HFFc6 (cell line): Measurements from ENCODE around the gene PARD3. TPM values are rescaled to one million over a fixed set of nuclear protein-coding genes. Genes with fewer than 3 reads are reported as not detected.

Experiments
- DNase-seq: peaks from one replicate; pipeline ENCODE4 v3.0.0-alpha.2; 2018
- H3K27ac Mint-ChIP-seq: 2 replicates; pipeline ENCODE4 v1.8.0; 2020; ENCODE audit warnings: mild to moderate bottlenecking, mixed read lengths
- H3K27me3 Mint-ChIP-seq: 2 replicates; pipeline ENCODE4 v1.8.0; 2021; ENCODE audit warnings: mild to moderate bottlenecking, moderate library complexity, mixed read lengths; ENCODE audit not compliant: insufficient read depth
- H3K36me3 Mint-ChIP-seq: 2 replicates; pipeline ENCODE4 v1.8.0; 2021; ENCODE audit warnings: low read depth, mixed read lengths
- H3K4me1 Mint-ChIP-seq: 2 replicates; pipeline ENCODE4 v1.8.0; 2020; ENCODE audit warnings: low read depth, mixed read lengths
- H3K4me3 Mint-ChIP-seq: 2 replicates; pipeline ENCODE4 v1.8.0; 2020; ENCODE audit warnings: mild to moderate bottlenecking, moderate library complexity, mixed read lengths
- H3K9me3 Mint-ChIP-seq: 2 replicates; pipeline ENCODE4 v1.8.0; 2020; ENCODE audit warnings: mild to moderate bottlenecking, mixed read lengths
- total RNA-seq, 6 experiments: library from RNA; stranded (reverse); fragmentation: NEBNext Ultra II Directional; extraction: Animal tissue kit (Norgen Biotek cat#: 25700); gene quantifications; 2 replicates in 1 of 6; 3 replicates in 5 of 6; pipeline ENCODE4 v1.2.3, GENCODE V29; 2021
- TF ChIP-seq, protein P1 (sequence below): fragments of 200-600 bp; sonication (generic); IDR thresholded peaks from 2 replicates; pipeline ENCODE4 v1.5.0; 2021; ENCODE audit warnings: antibody characterized with exemption, mild to moderate bottlenecking

Gene PARD3
- total RNA-seq, 6 experiments from 2014 or later = 19.9 to 24.3 (median 23.1) TPM

- Mint-ChIP-seq H3K27ac (no peak overlapping the region), H3K36me3 (no peaks in the 10 kb centered on the region), H3K27me3 (peaks cover 3% of the 10 kb centered on the region), H3K9me3 (no peaks in the 10 kb centered on the region), H3K4me3 (peak overlapping the region; percentile 39; the same call in 1 of the 2 replicates), H3K4me1 (peaks cover 34% of the 10 kb centered on the region)
- DNase-seq = no peak
- TF ChIP-seq, protein P1, sequence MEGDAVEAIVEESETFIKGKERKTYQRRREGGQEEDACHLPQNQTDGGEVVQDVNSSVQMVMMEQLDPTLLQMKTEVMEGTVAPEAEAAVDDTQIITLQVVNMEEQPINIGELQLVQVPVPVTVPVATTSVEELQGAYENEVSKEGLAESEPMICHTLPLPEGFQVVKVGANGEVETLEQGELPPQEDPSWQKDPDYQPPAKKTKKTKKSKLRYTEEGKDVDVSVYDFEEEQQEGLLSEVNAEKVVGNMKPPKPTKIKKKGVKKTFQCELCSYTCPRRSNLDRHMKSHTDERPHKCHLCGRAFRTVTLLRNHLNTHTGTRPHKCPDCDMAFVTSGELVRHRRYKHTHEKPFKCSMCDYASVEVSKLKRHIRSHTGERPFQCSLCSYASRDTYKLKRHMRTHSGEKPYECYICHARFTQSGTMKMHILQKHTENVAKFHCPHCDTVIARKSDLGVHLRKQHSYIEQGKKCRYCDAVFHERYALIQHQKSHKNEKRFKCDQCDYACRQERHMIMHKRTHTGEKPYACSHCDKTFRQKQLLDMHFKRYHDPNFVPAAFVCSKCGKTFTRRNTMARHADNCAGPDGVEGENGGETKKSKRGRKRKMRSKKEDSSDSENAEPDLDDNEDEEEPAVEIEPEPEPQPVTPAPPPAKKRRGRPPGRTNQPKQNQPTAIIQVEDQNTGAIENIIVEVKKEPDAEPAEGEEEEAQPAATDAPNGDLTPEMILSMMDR = no peak
Observed at GRCh38 chr10:34121125-34121753, 693.9 kb downstream of the PARD3 start.

DNA sequence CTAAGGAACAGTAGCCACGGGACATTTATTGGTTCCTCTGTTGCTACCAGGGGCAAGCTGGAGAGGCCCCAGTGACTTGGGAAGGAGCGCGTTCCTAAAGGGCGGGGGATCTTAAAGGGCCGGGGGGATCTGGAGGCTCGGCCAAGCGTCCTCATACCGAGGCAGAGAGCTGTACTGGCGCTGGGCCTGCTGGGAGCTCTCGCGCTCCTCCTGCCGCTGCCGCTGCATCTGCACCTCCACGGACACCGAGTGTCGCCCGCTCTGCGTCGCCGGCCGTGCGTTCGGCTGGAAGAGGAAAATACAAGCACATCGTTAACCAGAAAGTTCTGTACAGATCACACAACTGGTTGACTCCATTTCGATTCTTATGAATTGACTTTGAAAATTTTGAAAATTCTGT, 695.6 kb downstream of the PARD3 start:
- H3K4me3 Mint-ChIP-seq = no peak overlapping the region
- DNase-seq = no peak
- H3K9me3 Mint-ChIP-seq = no peaks in the 10 kb centered on the region
- H3K36me3 Mint-ChIP-seq = no peaks in the 10 kb centered on the region
- H3K4me1 Mint-ChIP-seq = peaks cover 26% of the 10 kb centered on the region
- H3K27me3 Mint-ChIP-seq = peaks cover 8% of the 10 kb centered on the region
- TF ChIP-seq, protein P1 = no peak
- no peak overlapping the region for H3K27ac Mint-ChIP-seq

DNA sequence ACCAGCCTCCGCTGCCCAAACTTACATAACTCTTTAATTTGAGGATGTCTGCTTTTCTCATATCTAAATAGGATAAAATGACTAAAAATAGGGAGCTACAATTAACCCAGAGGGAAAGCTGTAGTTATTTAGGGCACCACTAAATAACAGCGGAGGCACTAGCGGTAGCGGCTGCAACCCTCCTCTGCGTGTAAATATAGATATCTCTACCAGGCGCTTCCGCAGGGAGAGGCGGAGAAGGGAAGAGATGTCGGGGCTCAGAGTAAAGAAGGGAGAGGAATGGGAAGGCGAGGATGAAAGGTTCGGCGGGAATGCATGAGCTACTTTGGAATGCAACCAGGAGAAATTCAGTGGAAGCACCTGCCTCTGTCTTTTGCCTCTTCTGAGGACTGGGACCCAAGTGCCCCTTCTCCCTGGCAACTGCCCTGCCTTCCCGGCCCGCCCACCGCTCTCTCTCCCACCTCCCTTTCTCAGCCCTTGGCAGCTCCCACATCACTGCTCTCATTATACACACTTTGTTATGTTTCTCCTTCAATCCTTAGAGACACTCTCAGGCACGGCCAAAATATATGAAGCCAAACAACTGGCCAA, 698.3 kb downstream of the PARD3 start:
- Mint-ChIP-seq H3K4me3 (no peak overlapping the region), H3K27me3 (peaks cover 8% of the 10 kb centered on the region), H3K27ac (no peak overlapping the region), H3K4me1 (peaks cover 9% of the 10 kb centered on the region), H3K9me3 (no peaks in the 10 kb centered on the region), H3K36me3 (no peaks in the 10 kb centered on the region)
- TF ChIP-seq, protein P1 = no peak
- no peak for DNase-seq

- no peaks in the 10 kb centered on the region for H3K9me3 Mint-ChIP-seq
- no peak for DNase-seq
- H3K27ac Mint-ChIP-seq = no peak overlapping the region
- H3K4me1 Mint-ChIP-seq = peaks cover 4% of the 10 kb centered on the region
- H3K27me3 Mint-ChIP-seq = peaks cover 8% of the 10 kb centered on the region
- TF ChIP-seq, protein P1 = no peak
- H3K4me3 Mint-ChIP-seq = no peak overlapping the region
- H3K36me3 Mint-ChIP-seq = no peaks in the 10 kb centered on the region
Observed at GRCh38 chr10:34116220-34116641, 698.9 kb downstream of the PARD3 start.

GRCh38 chr10:34114914-34115313, 700.2 kb downstream of the PARD3 start:
- Mint-ChIP-seq H3K36me3 (peaks cover 7% of the 10 kb centered on the region), H3K4me3 (no peak overlapping the region), H3K27ac (no peak overlapping the region), H3K27me3 (peaks cover 8% of the 10 kb centered on the region), H3K9me3 (no peaks in the 10 kb centered on the region), H3K4me1 (peaks cover 9% of the 10 kb centered on the region)
- no peak for DNase-seq
- TF ChIP-seq, protein P1 = no peak
